Tibial nerve (tissue), 3 donors: ENCODE results near the gene AP5M1.

Experiments used
- CTCF ChIP-seq, 5 experiments: fragments of 200-600 bp in 3 of 5; fragments of 450-650 bp in 2 of 5; sonication (generic) in 3 of 5; IDR thresholded peaks; one replicate each; pipeline ENCODE4 v1.5.1; 2016 to 2019; ENCODE audit warnings: antibody characterized with exemption in 5 of 5, mild to moderate bottlenecking in 3 of 5, moderate library complexity in 2 of 5
- POLR2A ChIP-seq, 2 donors: fragments of 450-650 bp; IDR thresholded peaks; one replicate each; pipeline ENCODE4 v1.6.1; 2017; ENCODE audit warnings: antibody characterized with exemption in 2 of 2, mild to moderate bottlenecking in 2 of 2, moderate library complexity in 2 of 2

- TF ChIP-seq CTCF (IDR thresholded peaks at IDR 0.05) (no peak), POLR2A (IDR thresholded peaks at IDR 0.05) (no peak)
Measured at GRCh38 chr14:57254884-57255283, 13.9 kb upstream of the AP5M1 start.
